Motor neuron (in vitro differentiated cells): Measurements from ENCODE around the gene PIM3. TPM values are rescaled to one million over a fixed set of nuclear protein-coding genes. Genes with fewer than 3 reads are reported as not detected.

Experiments
- ATAC-seq, 8 experiments: fragments of 200-7000 bp; cut with Tn5 transposase; replicated peaks in 6 of 8; 2 replicates each; pipeline ENCODE4 v1.8.0; 2021; ENCODE audit warnings: mild to moderate bottlenecking in 8 of 8, moderate library complexity in 8 of 8
- H3K27ac ChIP-seq, 2 donors: fragments of 250-450 bp; sonication (Bioruptor Pico); 2 replicates each; pipeline ENCODE4 v1.9.0; 2021; ENCODE audit warnings: antibody characterized with exemption in 2 of 2, mild to moderate bottlenecking in 2 of 2, moderate library complexity in 1 of 2
- H3K4me1 ChIP-seq, 2 donors: fragments of 250-450 bp; sonication (Bioruptor Pico); replicated peaks in 1 of 2; 2 replicates each; pipeline ENCODE4 v1.6.1; 2021; ENCODE audit warnings: antibody characterized with exemption in 2 of 2, mild to moderate bottlenecking in 2 of 2, moderate library complexity in 1 of 2
- H3K4me3 ChIP-seq, 5 donors: fragments of 250-450 bp; sonication (Bioruptor Pico); 2 replicates each; pipeline ENCODE4 v1.9.0; 2021; ENCODE audit warnings: antibody characterized with exemption in 5 of 5, mild to moderate bottlenecking in 5 of 5, moderate library complexity in 4 of 5
- WGBS, 10 experiments: fragments of 450-650 bp; shearing (Covaris generic); methylation state at CpG; one replicate each; pipeline ENCODE4 v1.0.0; 2022; 5-methylcytosine and 5-hydroxymethylcytosine counted together
- in situ Hi-C, 9 experiments: fragments of 400-800 bp; cut with MboI; loops; one replicate each; pipeline ENCODE4 v1.15.0; 2021; ENCODE audit warnings: low sequenced_read_pairs in 9 of 9, low pct_unique_long_range_greater_than_20kb in 2 of 9; ENCODE audit not compliant: unreplicated experiment in 9 of 9
- total RNA-seq, 8 experiments: library from RNA; unstranded; fragments of 300-600 nt; gene quantifications; 2 replicates each; pipeline versions ENCODE4 v1.2.3 to v1.2.4, GENCODE V29; 2022

The PIM3 gene
- total RNA-seq, 8 experiments from 2014 or later, result 10.1 to 40.6 (median 22.4) TPM

GRCh38 chr22:49969751-49970527, 9.4 kb downstream of the PIM3 start:
- peak in 5 of 8 experiments; percentile 0 to 1 (median 0) for ATAC-seq
- Histone ChIP-seq H3K27ac (peak overlapping the region; percentile 10 to 66), H3K4me1 (peaks cover 24% of the 10 kb centered on the region in 2 donors), H3K4me3 (no peak overlapping the region)
- in situ Hi-C loops, result no loop called here
- 71 to 100% methylated on average over 1 of the region's 8 CpGs; no CpG with 5 or more reads in 8 of the 10 experiments for WGBS, 10 experiments

GRCh38 chr22:49970528-49971231, 10.1 kb downstream of the PIM3 start:
- ATAC-seq, result peak; percentile 45 to 91 (median 86)
- in situ Hi-C loops, result no loop called here
- 7 to 81% (median 73%) methylated on average over 1 to 5 of the region's 32 CpGs; no CpG with 5 or more reads in 5 of the 10 experiments for WGBS, 10 experiments
- Histone ChIP-seq H3K4me3 (peak overlapping the region; percentile 4 to 35 (median 22)), H3K4me1 (peaks cover 24% of the 10 kb centered on the region in 2 donors), H3K27ac (peak overlapping the region; percentile 50 to 86)

GRCh38 chr22:49971232-49972162, 10.9 kb downstream of the PIM3 start:
- peak; percentile 25 to 55 (median 42) for ATAC-seq
- Histone ChIP-seq H3K27ac (peak overlapping the region; percentile 50 to 86), H3K4me3 (peak overlapping the region; percentile 4 to 35 (median 22)), H3K4me1 (peaks cover 23% of the 10 kb centered on the region in 2 donors)
- WGBS, 10 experiments, result no CpG with 5 or more reads among the region's 81 CpGs
- in situ Hi-C loops, result no loop called here

- H3K27ac ChIP-seq, result no peak overlapping the region
- H3K4me3 ChIP-seq, result peak overlapping the region in 1 of 5 donors; percentile 35
- H3K4me1 ChIP-seq, result peaks cover 14 to 17% of the 10 kb centered on the region in 2 donors
- WGBS, 10 experiments, result 60 to 100% (median 100%) methylated on average over 1 to 2 of the region's 45 CpGs; no CpG with 5 or more reads in 4 of the 10 experiments
- ATAC-seq, result no peak
- in situ Hi-C loops, result no loop called here
These were observed 11.8 kb downstream of the PIM3 start for GRCh38 chr22:49972163-49973017.

GRCh38 chr22:49973018-49973961, 12.7 kb downstream of the PIM3 start:
- peaks cover 14 to 17% of the 10 kb centered on the region in 2 donors for H3K4me1 ChIP-seq
- WGBS, 10 experiments, result 40 to 93% (median 79%) methylated on average over 1 to 5 of the region's 5 CpGs; no CpG with 5 or more reads in 2 of the 10 experiments
- H3K27ac ChIP-seq, result no peak overlapping the region
- no peak overlapping the region for H3K4me3 ChIP-seq
- in situ Hi-C loops, result no loop called here
- no peak for ATAC-seq

- Histone ChIP-seq H3K27ac (no peak overlapping the region), H3K4me3 (no peak overlapping the region), H3K4me1 (peaks cover 10 to 12% of the 10 kb centered on the region in 2 donors)
- peak in 3 of 8 experiments; percentile 36 to 54 (median 43) for ATAC-seq
- WGBS, 10 experiments, result 0 to 40% (median 40%) methylated on average over 1 to 3 of the region's 17 CpGs; no CpG with 5 or more reads in 7 of the 10 experiments
- in situ Hi-C loops, result no loop called here
These were observed 15.2 kb downstream of the PIM3 start for GRCh38 chr22:49975543-49976389.

GRCh38 chr22:49976439-49977175, 16.0 kb downstream of the PIM3 start:
- WGBS, 10 experiments, result 13 to 73% (median 30%) methylated on average over 2 to 13 of the region's 15 CpGs; no CpG with 5 or more reads in 1 of the 10 experiments
- in situ Hi-C loops, result no loop called here
- no peak overlapping the region for H3K4me3 ChIP-seq
- H3K4me1 ChIP-seq, result peaks cover 3 to 5% of the 10 kb centered on the region in 2 donors
- H3K27ac ChIP-seq, result no peak overlapping the region
- peak in 4 of 8 experiments; percentile 13 to 55 (median 44) for ATAC-seq

- H3K27ac ChIP-seq, result no peak overlapping the region
- no peak for ATAC-seq
- H3K4me1 ChIP-seq, result no peaks in the 10 kb centered on the region
- in situ Hi-C loops, result no loop called here
- 54 to 100% (median 64%) methylated on average over 2 to 12 of the region's 14 CpGs; no CpG with 5 or more reads in 2 of the 10 experiments for WGBS, 10 experiments
- H3K4me3 ChIP-seq, result no peak overlapping the region
These were observed 17.0 kb downstream of the PIM3 start for GRCh38 chr22:49977578-49977977.

- H3K4me3 ChIP-seq, result no peak overlapping the region
- ATAC-seq, result peak in 2 of 8 experiments; percentile 7 to 17
- no peak overlapping the region for H3K27ac ChIP-seq
- in situ Hi-C loops, result no loop called here
- H3K4me1 ChIP-seq, result no peaks in the 10 kb centered on the region
- WGBS, 10 experiments, result 30 to 93% (median 52%) methylated on average over 3 to 7 of the region's 7 CpGs
These were observed 19.2 kb downstream of the PIM3 start for GRCh38 chr22:49979587-49980264.
